ENCODE data around the gene OR5M11. TPM values are rescaled to one million over a fixed set of nuclear protein-coding genes. Genes with fewer than 3 reads are reported as not detected.

OR5M11 gene
- total RNA-seq, 3 donors from 2014 or later = not detected

GRCh38 chr11:56509439-56509838 lies 33.6 kb downstream of the OR5M11 start:
- DNase-seq (peak in 2 of 3 donors; percentile 35 to 39), ATAC-seq (peak; percentile 53)
- Histone ChIP-seq H3K4me1 (ENCODE audit: low read depth) (no peaks in the 10 kb centered on the region), H3K9me3 (no peaks in the 10 kb centered on the region), H3K4me3 (no peak overlapping the region), H3K36me3 (ENCODE audit: low read depth) (no peaks in the 10 kb centered on the region)
- TF ChIP-seq, protein P1, sequence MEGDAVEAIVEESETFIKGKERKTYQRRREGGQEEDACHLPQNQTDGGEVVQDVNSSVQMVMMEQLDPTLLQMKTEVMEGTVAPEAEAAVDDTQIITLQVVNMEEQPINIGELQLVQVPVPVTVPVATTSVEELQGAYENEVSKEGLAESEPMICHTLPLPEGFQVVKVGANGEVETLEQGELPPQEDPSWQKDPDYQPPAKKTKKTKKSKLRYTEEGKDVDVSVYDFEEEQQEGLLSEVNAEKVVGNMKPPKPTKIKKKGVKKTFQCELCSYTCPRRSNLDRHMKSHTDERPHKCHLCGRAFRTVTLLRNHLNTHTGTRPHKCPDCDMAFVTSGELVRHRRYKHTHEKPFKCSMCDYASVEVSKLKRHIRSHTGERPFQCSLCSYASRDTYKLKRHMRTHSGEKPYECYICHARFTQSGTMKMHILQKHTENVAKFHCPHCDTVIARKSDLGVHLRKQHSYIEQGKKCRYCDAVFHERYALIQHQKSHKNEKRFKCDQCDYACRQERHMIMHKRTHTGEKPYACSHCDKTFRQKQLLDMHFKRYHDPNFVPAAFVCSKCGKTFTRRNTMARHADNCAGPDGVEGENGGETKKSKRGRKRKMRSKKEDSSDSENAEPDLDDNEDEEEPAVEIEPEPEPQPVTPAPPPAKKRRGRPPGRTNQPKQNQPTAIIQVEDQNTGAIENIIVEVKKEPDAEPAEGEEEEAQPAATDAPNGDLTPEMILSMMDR (IDR thresholded peaks at IDR 0.05) = no peak
- intact Hi-C loops (cut with DNase I, micrococcal nuclease) = no loop called here

DNA sequence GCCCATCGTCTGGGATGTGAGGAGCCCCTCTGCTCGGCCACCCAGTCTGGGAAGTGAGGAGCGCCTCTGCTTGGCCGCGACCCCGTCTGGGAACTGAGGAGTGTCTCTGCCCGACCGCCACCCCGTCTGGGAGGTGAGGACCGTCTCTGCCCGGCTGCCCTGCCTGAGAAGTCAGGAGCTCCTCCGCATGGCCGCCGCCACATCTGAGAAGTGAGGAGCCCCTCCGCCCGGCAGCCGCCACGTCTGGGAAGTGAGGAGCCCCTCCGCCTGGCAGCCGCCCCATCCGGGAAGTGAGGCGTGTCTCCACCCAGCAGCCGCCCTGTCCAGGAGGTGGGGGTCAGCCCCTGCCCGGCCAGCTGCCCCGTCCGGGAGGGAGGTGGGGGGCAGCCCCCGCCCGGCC lies 46.0 kb downstream of the OR5M11 start:
- no peak overlapping the region for H3K4me3 ChIP-seq
- intact Hi-C loops (cut with DNase I, micrococcal nuclease) = no loop called here
- no peaks in the 10 kb centered on the region for H3K4me1 ChIP-seq (ENCODE audit: low read depth)
- H3K36me3 ChIP-seq (ENCODE audit: low read depth) = no peaks in the 10 kb centered on the region
- no peaks in the 10 kb centered on the region for H3K9me3 ChIP-seq
- ATAC-seq = no peak
- peak in 1 of 3 donors; percentile 48 for DNase-seq
- TF ChIP-seq, protein P1 (IDR thresholded peaks at IDR 0.05) = no peak

DNA sequence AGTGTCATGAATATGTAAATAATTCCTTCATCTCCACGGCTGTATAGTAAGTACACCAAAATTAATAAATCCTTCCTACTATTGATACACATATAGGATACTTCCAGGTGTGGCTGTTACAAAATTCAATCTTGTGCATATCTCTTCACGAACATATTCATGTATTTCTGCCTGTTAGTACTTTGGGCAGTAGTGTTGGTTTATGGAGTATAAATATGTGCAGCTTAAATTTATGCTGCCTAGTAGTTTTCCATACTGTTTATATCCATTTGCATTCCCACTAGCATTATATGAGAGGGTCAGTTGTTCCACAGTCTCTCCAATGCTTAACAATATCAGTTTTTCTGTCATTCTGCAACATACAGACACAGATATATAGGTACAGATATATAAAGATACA lies 47.9 kb downstream of the OR5M11 start:
- no peak overlapping the region for H3K4me3 ChIP-seq
- H3K4me1 ChIP-seq (ENCODE audit: low read depth) = no peaks in the 10 kb centered on the region
- intact Hi-C loops (cut with DNase I, micrococcal nuclease) = no loop called here
- H3K36me3 ChIP-seq (ENCODE audit: low read depth) = no peaks in the 10 kb centered on the region
- TF ChIP-seq, protein P1 (IDR thresholded peaks at IDR 0.05) = no peak
- DNase-seq (no peak), ATAC-seq (no peak)
- no peaks in the 10 kb centered on the region for H3K9me3 ChIP-seq

Other genes starting within 250 kb of the OR5M11 start
- gene OR8K3, start 228.1 kb downstream of the OR5M11 start, total RNA-seq = not detected
- gene OR8K1, start 197.2 kb downstream of the OR5M11 start, total RNA-seq = not detected
- not detected for gene OR8J1, start 189.0 kb downstream of the OR5M11 start, total RNA-seq
- gene OR8U1, start 167.6 kb downstream of the OR5M11 start, total RNA-seq = not detected
- not detected for gene OR5AL1, start 130.6 kb downstream of the OR5M11 start, total RNA-seq
- gene OR5M3, start 69.9 kb downstream of the OR5M11 start, total RNA-seq = not detected
- gene OR5M8, start 51.9 kb downstream of the OR5M11 start, total RNA-seq = not detected
- not detected for gene OR5M10, start 34.5 kb upstream of the OR5M11 start, total RNA-seq
- gene OR5M1, start 71.6 kb upstream of the OR5M11 start, total RNA-seq = not detected
- gene OR5AP2, start 99.2 kb upstream of the OR5M11 start, total RNA-seq = not detected
- gene OR5AR1, start 120.4 kb upstream of the OR5M11 start, total RNA-seq = not detected
- not detected for gene OR9G1, start 155.8 kb upstream of the OR5M11 start, total RNA-seq
- not detected for gene OR9G4, start 205.4 kb upstream of the OR5M11 start, total RNA-seq

Data from mucosa of descending colon (tissue), 3 donors.